Activated CD4-positive, alpha-beta T cell treated with anti-CD3 and anti-CD28 coated beads, Interleukin-2, amount 50 U/mL, for 1 hour (primary cell): Measurements from ENCODE around the gene FNDC11.

ENCODE experiments used
- DNase-seq: peaks from one replicate; pipeline ENCODE4 v3.0.0-alpha.2; 2020

FNDC11 gene

DNA sequence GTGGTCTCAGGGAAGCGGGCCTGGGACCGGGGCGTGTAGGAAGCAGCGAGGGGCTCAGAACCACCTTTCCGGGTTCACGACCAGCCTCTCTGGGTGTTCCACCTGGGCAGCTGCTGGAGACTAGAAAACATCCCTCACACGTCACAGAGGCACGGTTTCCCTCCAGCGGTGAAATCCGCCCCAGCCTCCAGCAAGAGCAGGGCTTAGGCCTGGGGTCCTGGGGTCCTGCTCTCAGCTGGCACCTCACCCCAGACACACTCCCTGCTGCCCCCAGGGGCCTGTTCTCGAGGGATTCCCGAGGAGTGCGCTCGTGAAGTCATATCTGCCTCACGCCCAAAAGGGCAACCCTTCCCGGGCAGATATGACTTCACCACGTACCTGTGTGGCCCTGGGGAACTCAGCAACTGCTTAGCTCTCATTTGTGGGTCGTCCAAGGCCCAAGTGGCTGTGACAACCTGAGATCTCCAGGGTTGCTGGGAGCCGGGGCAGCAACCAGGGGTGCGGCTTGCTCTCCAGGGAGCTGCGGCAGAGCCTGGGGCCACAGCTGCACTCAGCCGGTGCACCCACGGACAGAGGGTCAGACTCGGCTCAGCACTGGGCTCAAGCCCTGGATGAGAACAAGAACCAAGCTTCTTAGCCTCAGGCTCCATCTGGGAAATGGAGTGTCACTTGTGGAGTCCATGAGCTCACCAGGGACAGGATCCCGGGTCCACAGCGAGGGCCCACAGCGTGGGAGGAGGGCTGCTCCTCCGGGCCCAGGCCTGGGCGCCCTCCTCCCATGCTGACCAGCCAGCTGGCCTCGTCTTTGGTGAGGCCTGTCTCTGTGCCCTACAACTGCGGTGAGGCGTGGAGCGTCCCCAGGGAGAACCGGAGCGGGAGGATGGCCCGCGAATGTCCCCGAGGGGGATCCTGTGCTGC is 661 bp downstream of the FNDC11 start:
- no peak for DNase-seq

GRCh38 chr20:63555661-63556381 is 1.9 kb downstream of the FNDC11 start:
- no peak for DNase-seq

- DNase-seq: no peak
Observed at GRCh38 chr20:63556873-63557478, 3.0 kb downstream of the FNDC11 start.

GRCh38 chr20:63557481-63557891 is 3.5 kb downstream of the FNDC11 start:
- DNase-seq: no peak

GRCh38 chr20:63558804-63559484 is 5.0 kb downstream of the FNDC11 start:
- no peak for DNase-seq

GRCh38 chr20:63559485-63560332 is 5.8 kb downstream of the FNDC11 start:
- peak; percentile 47 for DNase-seq

DNA sequence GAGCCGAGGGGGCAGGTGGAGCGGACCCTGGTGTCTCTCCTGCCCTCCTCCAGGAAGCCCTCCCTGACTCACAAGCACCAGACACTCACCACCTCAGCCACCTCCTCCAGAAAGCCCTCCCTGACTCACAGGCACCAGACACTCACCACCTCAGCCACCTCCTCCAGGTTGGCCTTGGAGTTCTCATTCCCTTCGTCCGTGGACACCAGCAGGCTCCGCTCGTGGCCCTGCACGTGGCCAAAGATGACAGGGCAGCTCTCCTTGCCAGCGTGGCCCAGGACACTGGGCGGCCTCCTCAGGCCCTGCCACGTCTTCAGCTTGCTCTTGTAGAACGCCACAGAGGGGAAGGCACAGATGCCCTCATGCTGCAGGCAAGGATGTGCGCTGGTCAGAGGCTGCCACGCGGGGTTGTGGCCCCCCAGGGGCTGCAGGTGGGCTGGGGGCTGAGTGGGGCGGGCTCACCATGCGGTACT is 6.4 kb downstream of the FNDC11 start:
- no peak for DNase-seq

GRCh38 chr20:63560856-63561609 is 7.1 kb downstream of the FNDC11 start:
- no peak for DNase-seq

- no peak for DNase-seq
Observed at GRCh38 chr20:63561624-63562396, 7.9 kb downstream of the FNDC11 start.

DNA sequence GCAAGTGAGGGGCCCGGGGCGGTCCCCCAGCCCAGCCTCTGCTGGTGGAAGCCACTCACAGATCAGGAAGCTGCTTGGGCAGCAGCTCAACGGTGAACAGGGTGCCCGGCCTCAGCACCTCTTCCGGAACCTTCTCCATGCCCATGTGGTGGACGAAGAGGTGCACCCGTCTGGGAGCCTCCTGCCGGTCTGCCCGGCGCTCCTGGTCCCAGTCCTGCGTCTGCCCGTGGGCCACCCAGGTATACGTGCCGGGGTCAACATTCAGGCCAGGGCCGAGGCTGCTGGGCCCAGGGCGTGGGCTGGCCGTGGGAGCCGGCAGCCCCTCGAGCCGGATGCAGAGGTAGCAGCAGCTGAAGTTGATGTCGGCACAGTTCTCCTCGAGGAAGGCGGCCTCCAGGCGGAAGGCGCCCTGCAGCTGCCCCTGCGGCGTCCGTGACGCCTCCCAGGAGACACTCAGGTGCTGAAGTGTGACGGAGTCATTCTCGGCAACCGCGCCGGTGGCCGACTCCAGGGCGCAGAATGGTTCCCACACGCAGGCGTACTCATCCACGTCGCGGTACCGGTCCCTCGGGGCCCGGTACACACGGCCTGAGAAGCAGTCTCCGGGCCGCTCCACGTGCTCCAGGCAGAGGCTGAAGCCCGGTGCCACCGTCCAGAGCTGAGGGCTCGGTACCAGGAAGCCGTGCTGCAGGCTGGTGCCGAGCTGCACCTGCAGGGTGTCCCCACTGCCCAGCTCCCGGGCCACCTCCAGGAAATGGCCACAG is 8.7 kb downstream of the FNDC11 start:
- no peak for DNase-seq

DNA sequence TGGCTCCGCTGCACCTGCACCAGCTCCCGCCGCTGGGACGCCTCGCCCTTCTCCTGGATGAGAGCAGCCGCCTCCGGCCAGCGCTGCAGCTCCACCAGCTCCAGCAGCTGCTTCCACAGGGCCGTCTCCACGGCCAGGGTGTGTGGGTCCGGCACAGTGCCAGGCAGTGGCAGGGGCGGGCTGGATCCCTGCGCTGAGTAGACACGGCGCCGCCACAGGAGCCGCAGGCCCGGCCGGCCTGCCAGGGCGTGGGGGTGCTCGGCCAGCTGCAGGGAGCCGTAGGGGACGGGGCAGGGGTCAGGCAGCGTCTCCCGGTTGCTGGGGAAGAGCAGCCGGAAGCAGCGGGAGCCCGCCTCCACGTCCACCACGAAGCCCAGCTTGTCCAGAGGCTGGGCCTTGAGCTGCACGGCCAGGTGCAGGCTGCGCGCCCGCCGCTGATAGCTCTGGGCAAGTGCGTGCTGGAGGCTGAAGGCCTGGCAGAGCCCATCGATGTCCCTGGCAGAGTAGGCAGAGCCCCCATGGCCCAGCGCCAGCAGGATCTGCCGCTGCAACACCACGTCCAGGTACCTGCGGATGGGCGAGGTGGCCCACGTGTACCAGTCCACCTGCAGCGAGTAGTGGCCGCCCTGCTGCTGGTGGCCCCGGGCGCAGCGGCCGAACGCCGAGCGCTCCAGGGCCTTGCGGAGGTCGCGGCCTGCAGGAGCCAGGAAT is 9.4 kb downstream of the FNDC11 start:
- no peak for DNase-seq

DNA sequence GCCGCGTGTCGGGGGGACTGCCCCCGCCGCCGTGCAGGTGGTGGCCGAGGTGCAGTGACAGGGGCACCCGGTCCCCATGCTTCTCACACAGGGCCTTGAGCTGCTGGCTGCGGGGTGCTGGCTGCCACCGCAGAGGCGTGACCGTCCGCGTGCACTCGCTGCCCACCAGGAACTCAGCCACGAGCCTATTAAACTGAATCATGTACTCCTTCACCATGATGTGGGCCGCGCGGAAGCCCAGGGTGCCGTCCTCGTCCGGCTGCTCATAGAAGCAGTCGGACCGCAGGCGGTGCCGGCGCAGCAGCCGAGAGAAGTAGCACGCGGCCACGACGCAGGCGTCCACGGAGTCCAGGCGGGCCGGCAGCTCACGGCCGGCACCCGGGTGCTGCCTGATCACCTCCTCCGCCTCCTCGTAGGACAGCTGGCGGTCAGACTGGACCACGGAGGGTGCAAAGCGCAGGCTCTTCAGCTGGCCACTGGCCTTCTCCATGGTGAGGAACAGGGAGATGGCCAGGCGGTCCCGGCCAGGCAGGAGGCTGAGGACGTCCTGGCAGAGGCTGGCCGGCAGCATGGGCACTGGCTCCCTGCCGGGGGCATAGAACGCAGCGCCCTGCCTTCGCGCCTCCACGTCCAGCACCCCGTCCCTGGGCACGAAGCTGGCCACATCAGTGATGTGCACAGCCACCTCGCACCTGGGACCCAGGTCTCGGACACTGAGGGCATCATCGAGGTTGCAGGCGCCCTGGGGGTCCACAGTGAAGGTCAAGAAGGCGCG is 10.3 kb downstream of the FNDC11 start:
- no peak for DNase-seq

DNA sequence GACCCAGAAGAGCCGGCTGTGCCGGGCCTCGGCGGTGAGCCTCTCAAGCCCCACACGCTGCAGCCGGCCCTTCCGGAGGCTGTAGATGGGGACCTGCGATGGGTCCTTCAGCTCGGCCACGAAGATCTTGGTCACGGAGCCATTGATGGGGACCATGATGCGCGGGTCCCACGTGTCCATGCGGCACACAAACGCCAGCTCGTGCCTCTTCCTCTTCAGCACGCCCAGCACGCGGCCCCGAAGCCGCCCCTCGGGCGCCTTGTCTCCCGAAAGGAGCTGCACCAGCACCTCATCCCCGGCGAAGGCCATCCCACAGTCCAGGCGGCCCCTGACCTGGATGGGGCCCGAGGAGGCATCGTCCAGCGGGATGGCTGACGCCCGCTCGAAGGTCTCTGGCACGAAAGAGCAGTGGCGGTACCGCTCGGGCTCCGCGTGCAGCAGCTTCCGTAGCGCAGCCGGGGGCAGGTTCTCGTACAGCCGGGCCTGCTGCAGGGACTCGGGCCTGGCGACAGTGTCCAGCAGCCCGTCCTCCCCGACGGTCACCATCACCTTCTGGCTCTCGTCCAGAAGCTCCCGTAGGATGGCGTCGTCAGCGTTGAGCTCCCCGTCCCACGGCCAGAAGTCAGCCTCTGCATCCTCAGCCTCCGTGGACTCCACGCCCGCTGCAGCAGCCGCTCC is 11.2 kb downstream of the FNDC11 start:
- no peak for DNase-seq

- no peak for DNase-seq
Observed at GRCh38 chr20:63565699-63566335, 11.9 kb downstream of the FNDC11 start.

DNA sequence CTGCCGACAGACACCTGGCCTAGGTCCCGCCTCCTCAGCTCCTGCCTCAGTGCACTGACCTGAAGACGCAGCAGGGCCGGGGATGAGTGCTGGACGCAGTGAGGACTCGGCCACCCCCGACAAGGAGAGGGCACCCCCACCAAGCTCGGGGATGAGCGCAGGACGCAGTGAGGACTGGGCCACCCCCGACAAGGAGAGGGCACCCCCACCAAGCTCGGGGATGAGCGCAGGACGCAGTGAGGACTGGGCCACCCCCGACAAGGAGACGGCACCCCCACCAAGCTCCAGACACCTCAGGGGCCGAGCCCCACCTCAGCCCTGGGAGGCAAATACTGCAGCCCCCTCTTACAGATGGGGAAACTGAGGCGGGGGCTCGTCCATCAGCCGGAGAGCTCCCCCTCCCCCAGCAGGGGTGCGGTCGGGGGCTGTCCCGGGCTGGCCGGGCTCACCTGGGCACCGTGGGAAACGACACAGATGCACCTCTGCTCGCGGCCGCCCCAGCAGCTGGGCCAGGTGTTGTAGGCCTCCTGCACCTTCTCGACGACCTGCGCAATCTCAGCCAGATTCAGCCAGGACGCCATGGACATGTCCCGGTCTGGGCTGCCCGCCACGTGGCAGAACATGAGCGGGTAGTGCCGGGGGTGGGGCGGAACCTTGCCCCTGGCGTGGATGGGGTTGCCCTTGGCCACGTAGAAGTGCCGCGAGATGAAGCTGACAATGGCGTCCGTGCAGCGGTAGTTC is 12.6 kb downstream of the FNDC11 start:
- DNase-seq: no peak

- DNase-seq: no peak
Observed at GRCh38 chr20:63567136-63567385, 13.1 kb downstream of the FNDC11 start.
